Measurements from ENCODE around the gene NCR1.

The NCR1 gene

DNA sequence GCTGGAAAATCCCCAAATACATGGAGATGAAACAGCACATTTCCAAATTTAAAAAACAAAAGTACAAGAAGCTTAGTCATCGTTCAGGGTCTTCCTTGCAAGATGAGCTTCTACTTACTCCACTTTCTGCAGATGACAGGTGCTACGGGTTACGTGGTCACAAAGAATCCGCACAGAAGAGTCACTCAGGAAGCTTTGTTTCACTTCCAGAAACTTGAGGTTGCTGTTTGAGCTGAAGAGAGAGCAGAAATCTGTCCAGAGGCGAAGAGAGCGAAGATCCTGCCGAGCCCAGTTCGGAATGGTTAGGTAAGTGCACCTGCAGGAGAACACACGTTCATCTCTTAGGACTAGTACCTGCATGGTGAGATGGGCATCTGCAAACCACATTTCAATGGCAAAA is 32.0 kb downstream of the NCR1 start:
- TF ChIP-seq, protein P1, sequence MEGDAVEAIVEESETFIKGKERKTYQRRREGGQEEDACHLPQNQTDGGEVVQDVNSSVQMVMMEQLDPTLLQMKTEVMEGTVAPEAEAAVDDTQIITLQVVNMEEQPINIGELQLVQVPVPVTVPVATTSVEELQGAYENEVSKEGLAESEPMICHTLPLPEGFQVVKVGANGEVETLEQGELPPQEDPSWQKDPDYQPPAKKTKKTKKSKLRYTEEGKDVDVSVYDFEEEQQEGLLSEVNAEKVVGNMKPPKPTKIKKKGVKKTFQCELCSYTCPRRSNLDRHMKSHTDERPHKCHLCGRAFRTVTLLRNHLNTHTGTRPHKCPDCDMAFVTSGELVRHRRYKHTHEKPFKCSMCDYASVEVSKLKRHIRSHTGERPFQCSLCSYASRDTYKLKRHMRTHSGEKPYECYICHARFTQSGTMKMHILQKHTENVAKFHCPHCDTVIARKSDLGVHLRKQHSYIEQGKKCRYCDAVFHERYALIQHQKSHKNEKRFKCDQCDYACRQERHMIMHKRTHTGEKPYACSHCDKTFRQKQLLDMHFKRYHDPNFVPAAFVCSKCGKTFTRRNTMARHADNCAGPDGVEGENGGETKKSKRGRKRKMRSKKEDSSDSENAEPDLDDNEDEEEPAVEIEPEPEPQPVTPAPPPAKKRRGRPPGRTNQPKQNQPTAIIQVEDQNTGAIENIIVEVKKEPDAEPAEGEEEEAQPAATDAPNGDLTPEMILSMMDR (IDR thresholded peaks at IDR 0.05), result no peak

DNA sequence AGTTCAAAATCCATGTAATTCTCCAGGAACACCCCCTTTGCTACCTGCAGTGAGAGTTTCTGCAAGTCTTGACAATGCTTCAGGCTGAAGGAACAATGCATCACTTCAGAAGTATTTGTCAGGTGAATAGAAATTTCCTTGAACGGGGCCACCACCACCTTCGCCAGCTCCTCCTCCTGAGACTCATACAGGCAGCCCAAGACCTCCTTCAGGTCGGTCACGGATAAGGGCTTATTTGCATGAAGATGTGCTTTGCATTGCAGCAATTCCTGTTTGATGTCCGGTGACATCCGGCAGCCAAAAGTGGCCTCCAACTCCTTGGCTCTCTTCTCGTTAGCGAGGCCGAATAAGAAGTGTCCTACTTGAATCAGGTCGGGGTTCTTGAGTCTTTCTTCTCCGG is 33.0 kb downstream of the NCR1 start:
- TF ChIP-seq, protein P1 (IDR thresholded peaks at IDR 0.05), result no peak

DNA sequence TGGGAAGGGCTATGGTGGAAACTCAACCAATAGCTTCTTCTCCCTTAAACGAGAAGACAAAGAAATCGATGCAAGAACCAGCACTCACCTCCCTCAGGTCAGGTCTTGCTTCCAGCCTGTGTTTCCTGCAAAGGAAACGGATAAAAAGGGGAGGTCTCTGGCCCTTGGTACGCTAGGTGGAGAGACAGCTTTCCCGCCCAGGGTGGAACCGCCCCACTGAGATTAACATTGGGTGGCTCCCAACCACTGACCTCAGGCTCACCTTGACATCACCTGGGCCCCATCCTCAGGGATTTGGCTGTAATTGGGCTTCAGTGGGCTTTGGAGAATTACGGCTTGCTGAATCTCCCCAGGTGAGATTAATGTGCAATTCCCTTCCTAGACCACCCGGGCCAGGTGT is 41.4 kb downstream of the NCR1 start, which contains the start of gene NLRP7:
NLRP7 (minus strand) TSS at position 150 of the 400 bp plus-strand sequence.
- TF ChIP-seq, protein P1 (IDR thresholded peaks at IDR 0.05), result no peak

DNA sequence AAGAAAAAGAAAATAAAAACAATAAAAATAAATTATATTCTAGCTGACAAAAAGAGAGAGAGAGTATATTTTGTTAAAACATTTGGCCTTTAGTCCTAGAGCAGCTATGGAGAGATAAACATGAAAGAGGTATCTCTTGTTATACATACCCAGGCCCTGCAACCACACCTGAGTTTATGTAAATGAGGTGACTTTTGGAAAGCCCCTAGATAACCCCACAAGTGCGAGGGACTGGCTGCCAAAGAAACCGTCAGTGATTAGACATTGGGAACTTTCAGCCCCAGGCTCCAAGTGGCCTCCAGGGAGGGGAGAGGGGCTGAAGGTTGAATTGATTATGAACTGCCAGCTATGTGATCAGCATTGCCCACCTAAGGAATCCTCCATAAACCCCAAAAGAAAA is 43.5 kb downstream of the NCR1 start:
- TF ChIP-seq, protein P1 (IDR thresholded peaks at IDR 0.05), result no peak

DNA sequence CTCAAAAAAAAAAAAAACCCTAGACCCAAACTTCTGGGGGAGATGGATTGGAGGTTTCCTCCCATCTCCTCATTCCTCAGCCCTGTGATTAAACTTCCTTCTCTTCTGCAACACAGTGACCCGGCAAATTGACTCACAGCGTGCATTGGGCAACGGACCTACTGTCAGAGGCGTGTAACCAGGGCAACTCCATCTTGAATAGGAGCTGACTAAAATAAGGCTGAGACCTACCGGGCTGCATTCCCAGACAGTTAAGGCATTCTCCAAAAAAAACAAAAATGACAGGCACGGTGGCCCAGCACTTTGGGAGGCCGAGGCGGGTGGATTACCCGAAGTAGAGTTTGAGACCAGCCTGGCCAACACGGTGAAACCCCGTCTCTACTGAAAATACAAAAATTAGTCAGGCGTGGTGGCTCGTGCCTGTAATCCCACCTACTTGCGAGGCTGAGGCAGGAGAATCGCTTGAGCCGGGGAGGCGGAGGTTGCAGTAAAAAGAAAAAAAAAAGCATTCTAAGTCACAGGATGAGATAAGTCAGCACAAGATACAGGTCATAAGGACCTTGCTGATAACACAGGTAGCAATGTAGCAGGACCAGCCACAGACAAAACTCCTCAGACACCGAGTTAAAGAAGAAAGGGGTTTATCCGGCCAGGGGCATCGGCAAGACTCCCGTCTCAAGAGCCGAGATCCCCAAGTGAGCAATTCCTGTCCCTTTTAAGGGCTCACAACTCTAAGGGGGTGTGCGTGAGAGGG is 46.8 kb downstream of the NCR1 start:
- TF ChIP-seq, protein P1 (IDR thresholded peaks at IDR 0.05), result no peak

DNA sequence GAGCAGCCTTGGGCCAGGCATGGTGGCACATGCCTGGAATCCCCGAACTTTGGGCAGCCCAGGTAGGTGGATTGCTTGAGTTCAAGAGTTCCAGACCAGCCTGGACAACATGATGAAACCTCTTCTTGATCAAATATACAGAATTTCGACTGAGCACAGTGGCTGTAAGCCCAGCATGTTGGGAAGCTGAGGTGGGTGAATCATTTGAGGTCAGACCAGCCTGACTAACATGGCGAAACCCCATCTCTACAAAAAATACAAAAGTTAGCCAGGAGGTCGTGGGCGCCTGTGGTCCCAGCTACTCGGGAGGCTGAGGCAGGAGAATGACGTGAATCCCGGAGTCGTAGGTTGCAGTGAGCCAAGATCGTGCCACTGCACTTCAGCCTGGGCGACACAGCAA is 49.4 kb downstream of the NCR1 start:
- TF ChIP-seq, protein P1 (IDR thresholded peaks at IDR 0.05), result no peak

DNA sequence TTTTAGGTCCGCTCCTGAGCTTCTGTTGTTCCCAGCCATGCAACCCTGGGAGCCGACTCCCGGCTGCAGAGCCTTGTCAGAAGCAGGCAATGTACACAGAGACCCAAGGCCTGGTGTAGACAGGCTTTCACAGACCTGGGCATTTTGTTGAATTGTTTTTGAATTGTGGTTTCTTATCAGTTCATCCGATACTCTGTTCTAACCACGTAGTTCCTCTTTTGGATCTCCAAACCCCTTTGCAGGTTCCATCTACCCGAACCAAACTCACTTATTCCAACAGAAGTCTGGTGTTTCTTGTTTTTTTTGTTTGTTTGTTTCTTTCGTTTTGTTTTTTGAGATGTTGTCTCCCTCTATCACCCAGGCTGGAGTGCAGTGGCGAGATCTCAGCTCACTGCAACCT is 53.9 kb downstream of the NCR1 start:
- TF ChIP-seq, protein P1 (IDR thresholded peaks at IDR 0.05), result no peak

All from LNCAP (cell line).